Adrenal gland (tissue), 12 donors: ENCODE data around the gene XPO4. TPM values are rescaled to one million over a fixed set of nuclear protein-coding genes. Genes with fewer than 3 reads are reported as not detected.

ENCODE experiments used
- DNase-seq, 7 donors: peaks; one replicate each; pipeline ENCODE4 v3.0.0-alpha.2; 2019 to 2020
- H3K27ac ChIP-seq, 5 donors: fragments of 200-600 bp; sonication (generic) in 4 of 5; 1 replicate in 3 of 5; 2 replicates in 2 of 5; pipeline versions ENCODE4 v1.5.1 to v1.8.0; 2016 to 2020; ENCODE audit warnings: mild to moderate bottlenecking in 1 of 5
- H3K27me3 ChIP-seq: fragments of 200-600 bp; 2 replicates; pipeline ENCODE4 v1.8.0; 2021
- H3K36me3 ChIP-seq, 2 donors: fragments of 200-600 bp; replicated peaks in 1 of 2; 1 replicate in 1 of 2; 2 replicates in 1 of 2; pipeline versions ENCODE4 v1.5.1 to v1.8.0; 2018 to 2022
- H3K4me1 ChIP-seq, 2 donors: fragments of 200-600 bp; replicated peaks in 1 of 2; 1 replicate in 1 of 2; 2 replicates in 1 of 2; pipeline versions ENCODE4 v1.5.1 to v1.8.0; 2018 to 2021
- H3K4me3 ChIP-seq, 4 donors: fragments of 200-600 bp; sonication (generic) in 3 of 4; one replicate each; pipeline ENCODE4 v1.5.1; 2016 to 2018
- H3K9me3 ChIP-seq, 3 donors: fragments of 200-600 bp; sonication (generic) in 1 of 3; replicated peaks in 1 of 3; 1 replicate in 2 of 3; 2 replicates in 1 of 3; pipeline versions ENCODE4 v1.5.1 to v1.8.0; 2016 to 2021
- POLR2A ChIP-seq, 2 donors: fragments of 450-650 bp; IDR thresholded peaks; one replicate each; pipeline ENCODE4 v1.6.1; 2017; ENCODE audit warnings: antibody characterized with exemption in 2 of 2, mild to moderate bottlenecking in 2 of 2, moderate library complexity in 1 of 2
- WGBS, 4 donors: extraction: QIAGEN DNeasy Blood & Tissue Kit in 2 of 4; methylation state at CpG; one replicate each; pipeline versions ENCODE4 v1.1.5 to v1.1.7; 2013 to 2017; 5-methylcytosine and 5-hydroxymethylcytosine counted together
- intact Hi-C, 2 donors: fragments of 100-400 bp; cut with DNase I; formaldehyde crosslinking; loops; one replicate each; pipeline versions ENCODE4 v1.14.1 to v1.15.0; 2022 to 2023
- polyA plus RNA-seq, 3 donors: library from polyadenylated mRNA; stranded (reverse); fragments of 200-250 nt in 2 of 3; fragments of 350-450 nt in 1 of 3; fragmentation: Illumina TruSeq in 1 of 3; extraction: RNeasy Lipid Tissue Mini Kit (QIAGEN cat#74804) in 1 of 3; gene quantifications; one replicate each; pipeline ENCODE4 v1.2.3, GENCODE V29; 2013 to 2014
- total RNA-seq, 9 donors: library from RNA; depleted of rRNA in 4 of 9; stranded (reverse); fragments of >200 nt in 4 of 9; fragments of 120-200 nt in 1 of 9; fragmentation: NEBNext Ultra II Directional in 1 of 9; extraction: Animal tissue kit (Norgen Biotek cat#: 25700) in 1 of 9; gene quantifications; one replicate each; pipeline versions ENCODE4 v1.1.0 to v1.2.4, GENCODE V29; 2013 to 2023
- TF ChIP-seq, protein P1 (sequence below), 6 experiments: fragments of 450-650 bp in 4 of 6; fragments of 200-600 bp in 2 of 6; sonication (generic) in 1 of 6; IDR thresholded peaks; 1 replicate in 5 of 6; 2 replicates in 1 of 6; pipeline versions ENCODE4 v1.5.1 to v1.8.0; 2016 to 2021; ENCODE audit warnings: antibody characterized with exemption in 6 of 6, mild to moderate bottlenecking in 2 of 6, moderate library complexity in 1 of 6
- donor health status: healthy with polysubstance abuse.
- donor health status: Bipolar disorder and iron deficiency.
- donor health status: DM: yes; HTN: yes; CAD: no.
- donor health status: DM: no; HTN: no; CAD: no.
- donor health status: DM: no; HTN: no; CAD: no.
- donor health status: DM: yes; HTN: yes; CAD: no.

Gene XPO4
- total and polyA plus RNA-seq, 12 donors = 1.9 to 20.3 (median 11.5) TPM

DNA sequence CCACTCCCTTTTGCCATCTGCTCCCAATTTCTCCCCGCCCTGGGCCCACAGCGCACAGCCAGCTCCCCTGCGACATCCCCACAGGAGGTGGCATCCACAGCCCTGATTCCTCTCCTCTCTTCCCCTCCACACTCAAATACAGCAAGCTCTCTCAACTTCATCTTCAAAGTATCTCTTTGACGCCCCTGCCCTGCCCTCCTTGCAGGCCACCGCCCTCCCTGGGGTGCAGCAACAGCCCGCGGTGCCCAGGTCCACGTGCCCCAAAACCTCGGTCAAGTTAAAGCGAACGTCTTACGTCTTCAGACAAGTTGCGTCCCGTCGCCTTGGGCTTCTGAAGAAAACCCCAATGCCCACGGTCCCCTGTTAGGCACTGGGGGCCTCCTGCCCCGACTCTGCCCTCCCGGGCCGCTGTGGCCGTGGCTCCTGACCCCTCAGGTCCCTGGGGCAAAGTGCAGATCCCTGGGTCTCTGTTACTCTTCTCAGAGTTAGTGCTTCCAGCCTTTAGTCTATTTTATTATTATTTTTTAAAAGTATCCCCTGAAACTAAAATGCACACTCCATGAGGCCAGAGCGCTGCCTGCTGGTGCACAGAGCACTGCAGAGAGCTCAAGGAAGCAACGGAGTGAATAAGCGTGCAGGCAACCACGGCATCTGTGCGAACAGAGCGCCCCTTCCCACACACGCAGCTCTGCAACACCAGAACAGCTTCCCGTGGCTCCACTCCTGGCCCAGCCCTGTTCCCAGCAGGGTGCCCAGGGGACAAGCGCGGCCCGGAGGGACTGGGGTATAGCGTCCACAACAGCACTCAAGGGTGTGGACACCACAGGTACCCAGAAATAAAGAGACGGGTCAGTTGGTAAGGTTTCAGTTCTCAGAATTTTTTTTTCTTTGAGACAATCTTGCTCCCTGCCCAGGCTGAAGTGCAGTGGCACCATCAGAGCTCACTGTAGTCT, 172.6 kb downstream of the XPO4 start:
- WGBS, 4 donors = 93 to 95% (median 94%) methylated on average over 33 of the region's 33 CpGs

DNA sequence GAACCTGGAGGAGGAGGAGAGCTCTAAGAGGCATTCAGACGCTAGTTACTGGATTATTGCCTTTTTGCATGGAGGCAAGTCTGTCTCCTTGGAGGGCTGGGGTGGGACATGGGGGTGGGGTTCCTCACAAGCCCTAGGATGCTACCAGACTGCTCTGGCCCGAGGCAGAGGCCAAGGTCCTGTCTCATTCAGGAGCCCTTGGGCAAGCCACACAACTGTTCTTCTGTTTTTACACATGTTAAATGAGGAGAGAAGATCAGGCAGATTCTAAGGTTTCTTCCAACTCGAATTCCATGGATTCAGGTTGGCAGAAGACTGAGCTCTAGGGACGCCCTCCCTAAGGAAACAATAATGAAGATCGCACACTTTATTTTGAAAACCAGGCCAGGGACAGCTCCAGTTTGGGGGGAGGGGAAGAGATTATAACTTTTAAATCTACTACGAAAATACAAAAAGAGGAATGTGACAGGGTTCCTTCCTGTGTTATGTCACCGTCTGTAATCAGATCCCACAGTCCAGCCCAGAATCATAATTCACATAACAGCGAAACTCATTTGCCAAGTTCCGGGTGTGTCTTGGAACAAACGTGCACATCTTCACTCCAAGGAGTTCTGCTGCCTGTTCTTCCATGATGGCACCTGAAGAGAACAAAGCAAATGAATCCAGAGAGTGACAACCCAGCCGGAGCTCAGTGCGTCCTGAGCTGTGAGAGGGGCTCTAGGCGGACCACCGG, 173.8 kb downstream of the XPO4 start:
- no peaks in the 10 kb centered on the region for H3K9me3 ChIP-seq
- H3K36me3 ChIP-seq = no peaks in the 10 kb centered on the region
- no peaks in the 10 kb centered on the region for H3K27me3 ChIP-seq
- no peak overlapping the region for H3K4me3 ChIP-seq
- DNase-seq = no peak
- TF ChIP-seq, protein P1, sequence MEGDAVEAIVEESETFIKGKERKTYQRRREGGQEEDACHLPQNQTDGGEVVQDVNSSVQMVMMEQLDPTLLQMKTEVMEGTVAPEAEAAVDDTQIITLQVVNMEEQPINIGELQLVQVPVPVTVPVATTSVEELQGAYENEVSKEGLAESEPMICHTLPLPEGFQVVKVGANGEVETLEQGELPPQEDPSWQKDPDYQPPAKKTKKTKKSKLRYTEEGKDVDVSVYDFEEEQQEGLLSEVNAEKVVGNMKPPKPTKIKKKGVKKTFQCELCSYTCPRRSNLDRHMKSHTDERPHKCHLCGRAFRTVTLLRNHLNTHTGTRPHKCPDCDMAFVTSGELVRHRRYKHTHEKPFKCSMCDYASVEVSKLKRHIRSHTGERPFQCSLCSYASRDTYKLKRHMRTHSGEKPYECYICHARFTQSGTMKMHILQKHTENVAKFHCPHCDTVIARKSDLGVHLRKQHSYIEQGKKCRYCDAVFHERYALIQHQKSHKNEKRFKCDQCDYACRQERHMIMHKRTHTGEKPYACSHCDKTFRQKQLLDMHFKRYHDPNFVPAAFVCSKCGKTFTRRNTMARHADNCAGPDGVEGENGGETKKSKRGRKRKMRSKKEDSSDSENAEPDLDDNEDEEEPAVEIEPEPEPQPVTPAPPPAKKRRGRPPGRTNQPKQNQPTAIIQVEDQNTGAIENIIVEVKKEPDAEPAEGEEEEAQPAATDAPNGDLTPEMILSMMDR (IDR thresholded peaks at IDR 0.05) = no peak
- no peak for TF ChIP-seq POLR2A (IDR thresholded peaks at IDR 0.05)
- H3K27ac ChIP-seq = no peak overlapping the region
- WGBS, 4 donors = 67 to 83% (median 77%) methylated on average over 13 to 14 of the region's 14 CpGs
- intact Hi-C loops = no loop called here
- no peaks in the 10 kb centered on the region for H3K4me1 ChIP-seq

More for the DNA sequence above, 172.6 kb downstream of the XPO4 start:
- no peak for DNase-seq
- no peaks in the 10 kb centered on the region for H3K27me3 ChIP-seq
- H3K4me1 ChIP-seq = no peaks in the 10 kb centered on the region
- H3K36me3 ChIP-seq = no peaks in the 10 kb centered on the region
- TF ChIP-seq, protein P1 (IDR thresholded peaks at IDR 0.05) = no peak
- TF ChIP-seq POLR2A (IDR thresholded peaks at IDR 0.05) = no peak
- H3K4me3 ChIP-seq = no peak overlapping the region
- intact Hi-C loops = no loop called here
- H3K9me3 ChIP-seq = no peaks in the 10 kb centered on the region
- H3K27ac ChIP-seq = no peak overlapping the region

GRCh38 chr13:20727856-20728255, 174.7 kb downstream of the XPO4 start:
- H3K9me3 ChIP-seq = no peaks in the 10 kb centered on the region
- TF ChIP-seq POLR2A (IDR thresholded peaks at IDR 0.05) = no peak
- TF ChIP-seq, protein P1 (IDR thresholded peaks at IDR 0.05) = no peak
- H3K4me1 ChIP-seq = no peaks in the 10 kb centered on the region
- H3K27ac ChIP-seq = no peak overlapping the region
- no peaks in the 10 kb centered on the region for H3K36me3 ChIP-seq
- no peaks in the 10 kb centered on the region for H3K27me3 ChIP-seq
- DNase-seq = no peak
- H3K4me3 ChIP-seq = no peak overlapping the region
- WGBS, 4 donors = 82 to 96% (median 94%) methylated on average over 6 of the region's 6 CpGs
- intact Hi-C loops = no loop called here

Other genes starting within 250 kb of the XPO4 start
- gene IL17D, start 199.0 kb downstream of the XPO4 start, total RNA-seq = 1 to 10 TPM in 7 of 9 donors, under 1 TPM in 2; 0.47 to 3.8 (median 2.0) TPM
- under 1 TPM; 0.64 to 0.94 (median 0.75) TPM for gene IL17D, start 199.0 kb downstream of the XPO4 start, polyA plus RNA-seq
- 10 to 100 TPM in 8 of 9 donors, 1 to 10 TPM in 1; 6.8 to 16.2 (median 13.3) TPM for gene EEF1AKMT1, start 128.8 kb downstream of the XPO4 start, total RNA-seq
- 10 to 100 TPM; 11.4 to 20.0 (median 15.5) TPM for gene EEF1AKMT1, start 128.8 kb downstream of the XPO4 start, polyA plus RNA-seq
- 10 to 100 TPM in 8 of 9 donors, 1 to 10 TPM in 1; 7.4 to 35.6 (median 25.2) TPM for gene LATS2, start 158.8 kb upstream of the XPO4 start, total RNA-seq
- gene LATS2, start 158.8 kb upstream of the XPO4 start, polyA plus RNA-seq = 10 to 100 TPM in 2 of 3 donors, 1 to 10 TPM in 1; 9.8 to 10.5 (median 10.2) TPM
- gene SAP18, start 237.4 kb upstream of the XPO4 start, total RNA-seq = 100 to 1,000 TPM in 6 of 9 donors, 10 to 100 TPM in 3; 55.2 to 323 (median 209) TPM
- gene SAP18, start 237.4 kb upstream of the XPO4 start, polyA plus RNA-seq = 100 to 1,000 TPM in 2 of 3 donors, 10 to 100 TPM in 1; 97.1 to 259 (median 223) TPM